Middle frontal gyrus (tissue), 1 donor: ENCODE data around the gene PCSK6.

ENCODE experiments used
- DNase-seq: peaks from one replicate; pipeline ENCODE4 v3.0.0-alpha.2; 2015; ENCODE audit warnings: low spot score; ENCODE audit errors: extremely low spot score

The PCSK6 gene

DNA sequence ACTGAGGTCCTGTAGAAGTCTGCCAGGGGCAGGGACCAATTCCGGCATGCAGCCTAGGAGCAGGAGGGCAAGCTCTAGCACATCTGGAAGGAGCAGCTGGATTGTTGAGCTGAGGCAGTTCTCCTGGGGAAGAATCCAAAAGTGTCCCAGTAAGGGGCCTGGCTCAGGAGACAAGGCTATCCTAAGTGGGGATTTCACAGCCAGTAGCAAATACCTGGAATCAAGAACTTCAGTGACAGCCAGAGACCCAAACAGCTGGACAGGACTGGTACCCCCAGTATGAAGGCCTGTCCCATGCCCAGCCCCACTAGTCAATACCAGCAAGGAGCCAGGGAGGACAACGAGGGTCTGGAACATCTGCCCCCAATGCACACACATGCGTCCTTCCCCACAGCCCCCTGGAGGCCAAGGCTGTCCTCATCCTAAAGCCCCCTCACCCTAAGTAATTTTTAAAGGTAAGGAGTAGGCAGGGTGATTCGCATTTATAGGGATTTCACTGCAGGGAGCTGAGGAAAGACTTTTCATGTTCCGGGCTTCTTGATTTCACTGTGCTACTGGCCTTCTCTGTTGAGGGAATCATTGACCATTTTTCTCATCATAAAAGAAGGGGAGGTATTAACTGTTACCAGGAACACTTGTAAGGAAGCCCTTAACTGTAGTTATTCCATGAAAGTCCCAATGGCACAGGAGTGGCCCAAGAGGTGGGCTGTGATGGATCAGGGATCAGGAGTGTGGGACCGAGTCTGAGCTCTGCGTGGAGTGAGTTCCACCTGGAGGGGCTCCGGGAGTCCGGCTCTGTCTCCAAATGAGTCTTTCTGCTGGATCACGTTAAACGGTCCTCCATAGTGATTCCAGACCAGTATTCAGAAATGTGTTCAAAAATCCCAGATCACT is 235.1 kb downstream of the PCSK6 start:
- DNase-seq, result no peak
